ENCODE data around the gene RTP1.
"Not testable (repeated sequence)": the region's sequence is repeated elsewhere in the genome, so short reads cannot be mapped to it uniquely, and the experiment has no call there.

RTP1 gene

DNA sequence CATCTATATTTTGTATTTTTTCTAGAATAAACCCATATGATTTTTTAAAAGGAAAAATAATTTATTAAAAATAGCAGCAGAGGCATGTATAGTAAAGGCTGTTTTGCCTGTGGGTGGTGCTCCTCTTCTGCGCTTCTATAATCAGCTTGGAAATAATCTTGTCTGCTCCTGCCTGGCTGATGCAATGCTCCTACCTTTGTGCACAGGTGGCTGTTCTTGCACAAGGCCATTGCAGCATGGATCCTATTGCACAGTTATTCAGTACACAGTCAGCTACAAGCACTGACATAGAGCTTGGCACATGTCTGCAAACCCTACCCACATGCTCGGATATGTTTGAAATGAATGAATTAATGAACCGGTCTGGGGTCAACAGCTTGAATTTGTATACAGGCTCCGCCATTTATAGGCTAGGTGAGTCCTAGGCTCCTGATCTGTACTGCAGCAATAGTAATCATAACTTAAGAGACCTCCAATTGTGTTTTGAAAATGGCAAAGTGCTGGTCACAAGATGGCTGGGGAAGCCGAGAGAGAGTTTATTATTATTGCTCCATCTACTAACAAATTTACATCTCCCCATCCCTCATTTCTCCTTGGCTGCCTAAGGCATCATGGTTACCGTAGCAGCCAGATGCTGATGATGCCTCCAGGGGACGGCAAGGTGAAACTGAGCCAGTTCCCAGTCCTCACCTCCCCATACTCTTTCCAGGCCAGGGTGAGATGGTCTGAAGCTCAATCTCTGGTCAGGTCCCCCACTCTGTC lies 532 bp upstream of the RTP1 start:
- no peak for DNase-seq (ENCODE audit: low read depth in 1 of 2, low spot score in 1 of 2)

DNA sequence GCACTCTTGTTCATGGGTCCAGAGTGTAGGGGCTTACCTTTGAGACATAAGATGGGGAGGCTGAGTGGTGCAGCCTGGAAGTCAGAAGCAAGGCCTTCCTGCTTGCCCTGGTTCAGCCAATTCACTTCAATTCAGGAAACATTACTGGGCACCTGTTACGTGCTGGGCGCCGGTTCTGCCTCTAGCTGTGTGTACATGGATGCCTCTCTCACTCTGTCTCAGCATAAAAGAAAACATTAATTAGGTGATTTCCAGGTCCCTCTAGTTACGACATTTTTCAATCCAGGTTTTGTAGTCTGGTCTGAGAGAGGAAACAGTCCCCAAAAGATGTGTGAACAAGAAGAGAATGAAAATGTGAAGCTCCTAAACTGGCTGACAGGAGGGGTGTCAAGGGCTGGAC lies 1.2 kb downstream of the RTP1 start:
- no peak for DNase-seq (ENCODE audit: low read depth in 1 of 2, low spot score in 1 of 2)

DNA sequence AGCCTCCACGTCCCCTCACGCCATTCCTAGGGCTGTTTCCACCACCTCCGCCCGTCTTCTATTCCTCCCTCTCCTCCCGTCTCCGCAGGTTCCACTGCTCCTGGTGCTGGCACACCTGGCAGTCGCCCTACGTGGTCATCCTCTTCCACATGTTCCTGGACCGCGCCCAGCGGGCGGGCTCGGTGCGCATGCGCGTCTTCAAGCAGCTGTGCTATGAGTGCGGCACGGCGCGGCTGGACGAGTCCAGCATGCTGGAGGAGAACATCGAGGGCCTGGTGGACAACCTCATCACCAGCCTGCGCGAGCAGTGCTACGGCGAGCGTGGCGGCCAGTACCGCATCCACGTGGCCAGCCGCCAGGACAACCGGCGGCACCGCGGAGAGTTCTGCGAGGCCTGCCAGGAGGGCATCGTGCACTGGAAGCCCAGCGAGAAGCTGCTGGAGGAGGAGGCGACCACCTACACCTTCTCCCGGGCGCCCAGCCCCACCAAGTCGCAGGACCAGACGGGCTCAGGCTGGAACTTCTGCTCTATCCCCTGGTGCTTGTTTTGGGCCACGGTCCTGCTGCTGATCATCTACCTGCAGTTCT lies 2.3 kb downstream of the RTP1 start:
- not testable (repeated sequence) for DNase-seq (ENCODE audit: low read depth in 1 of 2, low spot score in 1 of 2)

GRCh38 chr3:187205683-187206082 lies 8.4 kb downstream of the RTP1 start:
- no peak for DNase-seq (ENCODE audit: low read depth in 1 of 2, low spot score in 1 of 2)

DNA sequence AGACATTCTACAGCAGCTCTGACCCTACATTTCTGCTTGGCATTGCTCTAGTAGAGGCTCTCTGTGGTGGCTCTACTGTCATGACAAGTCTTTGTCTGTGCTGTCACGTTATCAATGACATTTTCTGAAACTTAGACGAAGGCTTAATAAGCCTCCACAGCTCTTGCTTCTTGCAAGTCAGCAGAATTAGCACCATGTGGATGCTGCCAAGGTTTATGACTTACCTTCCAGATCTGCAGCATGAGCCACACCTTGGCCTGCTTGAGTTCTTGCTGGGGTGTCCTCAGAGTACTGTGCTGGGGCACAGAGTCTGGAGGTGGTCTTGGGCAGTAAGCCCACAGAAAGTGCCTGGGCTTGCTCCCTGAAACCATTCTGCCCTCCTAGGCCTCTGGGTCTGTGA lies 9.8 kb downstream of the RTP1 start:
- DNase-seq (ENCODE audit: low read depth in 1 of 2, low spot score in 1 of 2): no peak

DNA sequence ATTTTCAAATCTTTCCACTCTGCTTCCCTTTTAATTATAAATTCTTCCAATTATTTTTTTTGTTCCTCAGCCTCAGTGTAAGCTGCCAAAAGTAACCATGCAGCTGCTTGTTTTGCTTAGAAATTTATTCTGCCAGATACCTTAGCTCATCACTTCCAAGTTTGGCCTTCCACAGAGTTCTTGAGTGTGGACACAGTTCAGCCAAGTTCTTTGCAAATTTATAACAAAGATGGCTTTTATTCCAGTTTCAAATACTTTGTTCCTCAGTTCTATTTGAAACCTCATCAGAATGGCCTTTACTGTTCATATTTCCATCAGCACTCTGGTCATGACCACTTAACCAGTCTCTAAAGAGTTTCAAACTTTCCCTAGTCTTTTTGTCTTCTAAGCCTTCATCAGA lies 10.3 kb downstream of the RTP1 start:
- no peak for DNase-seq (ENCODE audit: low read depth in 1 of 2, low spot score in 1 of 2)

DNA sequence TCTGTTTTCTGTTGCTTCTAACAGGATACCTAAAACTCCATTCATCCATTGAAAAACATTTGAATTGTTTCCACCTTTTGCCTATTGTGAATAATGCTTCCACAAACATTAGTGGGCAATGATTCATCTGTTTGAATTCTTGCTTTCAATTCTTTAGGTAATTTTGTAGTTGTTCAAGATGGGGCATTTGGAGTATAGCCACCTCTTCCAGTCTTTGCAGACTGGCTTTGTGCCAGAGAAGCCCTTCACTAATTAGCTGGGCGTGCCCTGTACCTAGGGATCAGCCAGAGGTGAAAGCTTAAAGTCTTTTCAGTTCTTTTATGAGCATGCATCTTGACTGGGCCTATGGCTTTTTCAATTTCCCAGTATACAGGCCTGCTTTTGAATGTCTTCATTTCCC lies 10.9 kb downstream of the RTP1 start:
- DNase-seq (ENCODE audit: low read depth in 1 of 2, low spot score in 1 of 2): no peak

GRCh38 chr3:187209491-187209890 lies 12.2 kb downstream of the RTP1 start:
- DNase-seq (ENCODE audit: low read depth in 1 of 2, low spot score in 1 of 2): no peak

DNA sequence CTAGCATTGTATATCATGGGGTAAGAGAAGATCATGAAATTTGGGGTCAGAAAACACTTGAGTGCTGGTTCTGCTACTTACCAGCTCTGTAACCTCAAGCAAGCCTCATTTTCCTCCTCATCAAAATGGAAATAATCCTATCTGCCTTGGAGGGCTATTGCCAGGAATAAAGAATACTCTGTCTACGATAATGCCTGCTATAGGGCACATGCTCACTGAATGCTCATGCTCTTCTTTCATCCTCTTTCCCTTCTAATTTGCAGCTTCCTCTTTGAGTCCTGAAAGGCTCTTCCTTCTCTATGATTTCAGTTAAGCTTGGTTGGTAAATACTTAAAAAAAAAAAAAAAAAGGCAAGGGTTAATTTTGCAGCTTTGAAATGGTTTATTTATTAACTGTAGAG lies 12.8 kb downstream of the RTP1 start:
- DNase-seq (ENCODE audit: low read depth in 1 of 2, low spot score in 1 of 2): no peak

- DNase-seq (ENCODE audit: low read depth in 1 of 2, low spot score in 1 of 2): no peak
These were observed 13.4 kb downstream of the RTP1 start for GRCh38 chr3:187210545-187211327.

- no peak for DNase-seq (ENCODE audit: low read depth in 1 of 2, low spot score in 1 of 2)
These were observed 14.4 kb downstream of the RTP1 start for GRCh38 chr3:187211532-187212195.

DNA sequence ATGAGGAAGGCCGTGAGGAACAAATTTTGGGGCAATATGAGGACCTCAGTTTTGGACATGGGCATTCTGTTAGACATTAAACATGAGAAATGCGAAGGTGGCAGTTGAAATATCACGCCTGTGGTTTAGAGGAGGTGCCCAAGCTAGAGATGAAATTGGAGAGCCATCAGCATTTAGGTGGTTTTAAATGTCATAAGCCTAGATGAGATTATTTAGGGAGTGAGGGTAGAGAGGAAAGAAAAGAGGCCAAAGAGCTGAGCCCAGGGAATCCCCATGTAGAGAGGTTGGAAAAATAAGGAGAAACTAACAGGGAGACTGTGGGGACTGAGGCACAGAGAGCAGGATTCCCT lies 14.9 kb downstream of the RTP1 start:
- DNase-seq (ENCODE audit: low read depth in 1 of 2, low spot score in 1 of 2): no peak

DNA sequence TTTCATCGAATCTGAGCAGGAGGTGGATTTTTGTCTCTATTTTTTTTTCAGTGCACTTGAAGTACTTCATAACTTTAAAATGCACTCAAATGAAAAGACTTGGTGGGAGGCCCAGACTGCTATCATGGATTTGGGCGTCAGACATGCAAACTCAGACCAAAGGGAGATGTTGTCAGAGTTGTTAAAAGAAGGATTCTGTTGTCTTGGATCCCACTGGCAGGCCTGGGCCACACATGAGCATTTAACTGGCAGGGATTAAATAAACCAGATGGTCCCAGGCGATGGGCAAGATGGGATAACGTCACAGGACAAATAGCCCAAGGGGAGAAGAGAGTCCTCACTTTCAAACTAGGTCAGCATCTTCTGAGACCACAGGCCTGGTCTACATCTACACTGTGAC lies 15.4 kb downstream of the RTP1 start:
- DNase-seq (ENCODE audit: low read depth in 1 of 2, low spot score in 1 of 2): no peak

GRCh38 chr3:187213616-187214015 lies 16.3 kb downstream of the RTP1 start:
- no peak for DNase-seq (ENCODE audit: low read depth in 1 of 2, low spot score in 1 of 2)

- no peak for DNase-seq (ENCODE audit: low read depth in 1 of 2, low spot score in 1 of 2)
These were observed 18.2 kb downstream of the RTP1 start for GRCh38 chr3:187215460-187215859.

GRCh38 chr3:187222801-187223200 lies 25.5 kb downstream of the RTP1 start:
- no peak for DNase-seq (ENCODE audit: low read depth in 1 of 2, low spot score in 1 of 2)

DNA sequence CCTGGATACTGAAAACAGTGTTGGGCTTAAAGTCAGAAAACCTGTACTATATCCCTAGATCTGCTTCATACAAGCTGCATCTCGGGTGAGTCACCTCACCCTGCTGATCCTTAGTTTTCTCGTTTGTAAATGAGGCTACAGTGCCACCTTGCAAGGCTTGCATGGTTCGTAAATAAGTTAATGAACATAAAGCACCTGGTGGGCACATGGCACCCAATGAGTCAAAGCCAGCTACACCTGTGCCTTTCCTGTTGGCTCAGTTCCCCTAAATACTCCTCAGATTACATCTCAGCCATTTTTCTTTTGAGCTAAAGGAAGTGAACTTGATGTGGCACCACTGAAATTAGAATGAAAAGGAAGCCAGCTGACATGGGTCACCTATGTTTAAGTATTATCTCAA lies 26.5 kb downstream of the RTP1 start:
- DNase-seq (ENCODE audit: low read depth in 1 of 2, low spot score in 1 of 2): no peak

DNA sequence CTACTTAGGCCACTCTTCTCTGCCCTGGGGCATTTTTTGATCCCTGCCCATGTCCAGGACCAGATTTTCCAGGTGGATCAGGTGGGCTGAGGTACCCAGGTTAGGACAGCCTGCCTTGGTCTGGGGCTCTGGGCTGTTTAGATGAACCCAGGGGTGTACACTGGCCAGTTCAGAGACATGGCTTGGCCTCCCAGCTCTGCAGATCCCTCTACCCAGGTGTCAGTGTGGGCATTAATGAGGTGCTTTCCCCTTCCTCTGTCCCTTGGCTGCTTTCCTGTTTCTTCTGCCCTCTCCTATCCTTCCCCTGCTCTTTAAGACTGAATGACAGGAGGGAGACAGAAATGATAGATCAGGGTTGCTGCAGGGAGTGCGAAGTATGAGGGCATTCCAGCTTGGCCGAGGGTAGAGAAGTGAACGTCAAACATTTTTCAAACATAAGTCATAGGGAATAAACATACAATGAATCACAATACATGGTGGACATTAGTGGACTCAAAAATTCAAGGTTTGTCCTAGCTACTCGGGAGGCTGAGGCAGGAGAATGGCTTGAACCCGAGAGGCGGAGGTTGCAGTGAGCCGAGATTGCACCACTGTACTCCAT lies 30.5 kb downstream of the RTP1 start:
- DNase-seq (ENCODE audit: low read depth in 1 of 2, low spot score in 1 of 2): no peak

DNA sequence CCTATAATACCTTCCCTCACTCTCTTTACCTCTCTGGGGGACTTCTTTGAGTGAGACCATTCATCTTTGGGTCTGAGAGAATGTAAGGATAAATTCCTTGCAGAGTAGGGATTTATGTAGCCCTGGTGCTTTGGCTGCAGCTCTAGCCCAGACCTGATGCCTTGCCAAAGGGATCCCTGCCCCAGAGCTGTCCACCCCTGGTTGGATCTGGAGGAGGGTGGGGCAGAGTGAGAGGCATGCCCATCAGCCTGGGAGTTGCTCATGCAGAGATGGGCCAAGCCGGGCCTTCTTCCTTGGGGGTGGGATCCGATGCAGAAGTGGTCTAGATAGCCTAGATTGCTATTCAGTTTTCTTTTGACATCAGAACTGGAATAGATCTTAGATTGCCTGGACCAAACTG lies 31.5 kb downstream of the RTP1 start:
- DNase-seq (ENCODE audit: low read depth in 1 of 2, low spot score in 1 of 2): no peak

DNA sequence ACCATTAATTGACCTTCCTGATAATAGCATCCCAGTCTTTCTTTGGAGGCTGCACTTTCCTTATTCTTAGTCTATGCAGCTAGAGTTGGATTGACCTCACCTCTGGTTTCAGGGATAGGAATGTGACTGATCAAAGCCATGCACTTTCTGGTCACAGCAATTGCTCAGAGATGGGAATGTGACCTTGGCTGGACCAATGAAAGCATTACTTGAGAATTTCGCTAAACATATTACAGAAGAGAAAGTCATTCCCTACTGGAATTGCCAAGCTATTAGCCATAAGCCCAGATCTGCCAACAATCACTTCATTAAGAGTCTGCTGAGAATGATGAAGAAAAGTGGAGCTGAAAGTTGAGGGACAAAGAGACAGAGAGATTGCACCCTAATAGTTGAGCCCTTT lies 32.7 kb downstream of the RTP1 start:
- no peak for DNase-seq (ENCODE audit: low read depth in 1 of 2, low spot score in 1 of 2)

GRCh38 chr3:187236962-187237361 lies 39.7 kb downstream of the RTP1 start:
- no peak for DNase-seq (ENCODE audit: low read depth in 1 of 2, low spot score in 1 of 2)

- DNase-seq (ENCODE audit: low read depth in 1 of 2, low spot score in 1 of 2): no peak
These were observed 40.5 kb downstream of the RTP1 start for GRCh38 chr3:187237741-187238140.
